Sigmoid colon (tissue), 7 donors: Measurements from ENCODE around the gene HOXA11. TPM values are rescaled to one million over a fixed set of nuclear protein-coding genes. Genes with fewer than 3 reads are reported as not detected.

ENCODE experiments used
- DNase-seq: peaks from one replicate; pipeline ENCODE4 v3.0.0-alpha.2; 2019
- H3K27ac ChIP-seq, 4 donors: fragments of 200-600 bp; sonication (generic); one replicate each; pipeline ENCODE4 v1.5.1; 2016 to 2019; ENCODE audit warnings: mild to moderate bottlenecking in 1 of 4
- H3K27me3 ChIP-seq, 3 donors: fragments of 200-600 bp; sonication (generic); one replicate each; pipeline ENCODE4 v1.5.1; 2019; ENCODE audit warnings: mild to moderate bottlenecking in 1 of 3
- H3K36me3 ChIP-seq, 4 donors: fragments of 200-600 bp; sonication (generic); one replicate each; pipeline ENCODE4 v1.5.1; 2016 to 2019
- H3K4me1 ChIP-seq, 4 donors: fragments of 200-600 bp; sonication (generic); one replicate each; pipeline ENCODE4 v1.5.1; 2017 to 2019
- H3K4me3 ChIP-seq, 4 donors: fragments of 200-600 bp; sonication (generic); one replicate each; pipeline ENCODE4 v1.5.1; 2017 to 2019; ENCODE audit warnings: mild to moderate bottlenecking in 2 of 4, moderate library complexity in 1 of 4
- H3K9me3 ChIP-seq, 4 donors: fragments of 200-600 bp in 3 of 4; sonication (generic) in 3 of 4; one replicate each; pipeline versions ENCODE4 v1.5.1 to v1.6.1; 2013 to 2019
- EP300 ChIP-seq, 4 donors: sonication (generic); formaldehyde crosslinking; IDR thresholded peaks; one replicate each; pipeline ENCODE4 v1.6.1; 2017; ENCODE audit warnings: antibody characterized with exemption in 4 of 4
- POLR2A ChIP-seq, 2 donors: fragments of 450-650 bp; IDR thresholded peaks; one replicate each; pipeline ENCODE4 v1.6.1; 2016; ENCODE audit warnings: antibody characterized with exemption in 2 of 2, mild to moderate bottlenecking in 2 of 2, moderate library complexity in 2 of 2
- POLR2AphosphoS5 ChIP-seq, 4 donors: sonication (generic); formaldehyde crosslinking; IDR thresholded peaks; one replicate each; pipeline ENCODE4 v1.6.1; 2017; ENCODE audit warnings: antibody characterized with exemption in 4 of 4
- WGBS, 2 donors: extraction: QIAGEN DNeasy Blood & Tissue Kit; methylation state at CpG; one replicate each; pipeline ENCODE4 v1.1.7; 2013; 5-methylcytosine and 5-hydroxymethylcytosine counted together
- intact Hi-C: fragments of 100-400 bp; cut with DNase I; formaldehyde crosslinking; loops from one replicate; pipeline ENCODE4 v1.15.1; 2023
- polyA plus RNA-seq, 3 donors: library from polyadenylated mRNA; stranded (reverse); fragments of 200-250 nt; gene quantifications; one replicate each; pipeline ENCODE4 v1.2.3, GENCODE V29; 2013
- total RNA-seq, 4 donors: library from RNA; depleted of rRNA; stranded (reverse); fragments of >200 nt; gene quantifications; one replicate each; pipeline ENCODE4 v1.1.0, GENCODE V29; 2016
- TF ChIP-seq, protein P1 (sequence below), 4 experiments: fragments of 450-650 bp in 3 of 4; fragments of 200-600 bp in 1 of 4; IDR thresholded peaks; one replicate each; pipeline ENCODE4 v1.5.1; 2016 to 2019; ENCODE audit warnings: antibody characterized with exemption in 4 of 4, mild to moderate bottlenecking in 3 of 4, moderate library complexity in 2 of 4
- donor health status: healthy with polysubstance abuse.
- donor health status: Bipolar disorder and iron deficiency.
- donor health status: healthy.

Gene HOXA11
- total and polyA plus RNA-seq, 7 donors: 3.0 to 25.0 (median 18.7) TPM

GRCh38 chr7:27141137-27141922 lies 43.7 kb downstream of the HOXA11 start:
- no peaks in the 10 kb centered on the region for H3K9me3 ChIP-seq
- peaks cover 15 to 43% (median 17%) of the 10 kb centered on the region in 4 donors for H3K36me3 ChIP-seq
- no peak for DNase-seq
- intact Hi-C loops: no loop called here
- H3K27ac ChIP-seq: peak overlapping the region; percentile 82 to 99 (median 92)
- H3K4me1 ChIP-seq: peaks cover 0 to 41% (median 23%) of the 10 kb centered on the region in 4 donors
- TF ChIP-seq POLR2AphosphoS5 (IDR thresholded peaks at IDR 0.05): no peak
- peak overlapping the region in 3 of 4 donors; percentile 52 to 60 (median 58) for H3K4me3 ChIP-seq
- 14 to 64% methylated on average over 18 of the region's 18 CpGs for WGBS, 2 donors
- no peaks in the 10 kb centered on the region for H3K27me3 ChIP-seq

DNA sequence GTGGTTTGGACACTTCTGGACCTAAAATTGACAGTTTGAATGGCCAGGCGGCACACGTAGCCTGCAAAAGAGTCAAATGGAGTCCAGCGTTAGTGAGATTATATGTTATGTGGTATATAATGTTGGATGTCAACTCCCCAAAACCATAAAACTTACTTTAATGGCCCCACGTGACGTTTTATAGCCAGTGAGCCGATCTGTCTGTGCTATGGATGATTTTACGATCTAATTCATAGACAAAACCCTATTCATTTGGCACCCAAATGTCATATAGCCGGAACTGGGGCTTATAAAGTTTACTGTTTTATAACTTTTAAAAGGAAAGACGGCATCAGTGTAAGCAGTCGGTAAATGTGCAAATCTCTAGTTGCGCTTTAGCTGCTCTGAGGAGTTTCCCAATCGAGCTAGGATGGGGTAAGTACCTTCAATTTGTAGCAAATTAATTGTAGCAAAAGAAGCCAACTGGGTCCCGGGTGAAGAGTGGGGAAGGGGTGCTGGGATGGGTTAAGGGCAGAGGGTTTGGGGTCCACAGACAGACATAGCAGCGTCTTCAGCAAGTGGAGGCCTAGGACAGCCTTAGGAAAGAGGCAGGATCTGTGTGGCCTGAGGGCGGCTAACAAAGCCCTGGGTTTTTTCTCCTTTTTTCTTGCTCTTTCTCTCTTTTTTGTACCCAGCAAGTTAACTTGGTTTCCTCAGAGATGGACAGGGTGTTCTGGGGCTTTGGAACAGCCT lies 44.7 kb downstream of the HOXA11 start:
- TF ChIP-seq POLR2A (IDR thresholded peaks at IDR 0.05) (peak in 1 of 2 donors; percentile 25), POLR2AphosphoS5 (IDR thresholded peaks at IDR 0.05) (no peak)
- Histone ChIP-seq H3K4me1 (peaks cover 0 to 51% (median 32%) of the 10 kb centered on the region in 4 donors), H3K9me3 (no peaks in the 10 kb centered on the region), H3K36me3 (peaks cover 11 to 37% (median 14%) of the 10 kb centered on the region in 4 donors), H3K4me3 (peak overlapping the region in 2 of 4 donors; percentile 22 to 28), H3K27ac (peak overlapping the region; percentile 67 to 99 (median 92)), H3K27me3 (no peaks in the 10 kb centered on the region)
- 12 to 63% methylated on average over 15 of the region's 15 CpGs for WGBS, 2 donors
- DNase-seq: no peak
- intact Hi-C loops: no loop called here

- no peak for DNase-seq
- peaks cover 3 to 30% (median 8%) of the 10 kb centered on the region in 4 donors for H3K36me3 ChIP-seq
- peak overlapping the region in 3 of 4 donors; percentile 8 to 28 (median 22) for H3K4me3 ChIP-seq
- intact Hi-C loops: no loop called here
- no peaks in the 10 kb centered on the region for H3K9me3 ChIP-seq
- WGBS, 2 donors: 8 to 58% methylated on average over 53 of the region's 53 CpGs
- peak overlapping the region; percentile 67 to 99 (median 92) for H3K27ac ChIP-seq
- no peaks in the 10 kb centered on the region for H3K27me3 ChIP-seq
- H3K4me1 ChIP-seq: peaks cover 0 to 59% (median 40%) of the 10 kb centered on the region in 4 donors
- no peak for TF ChIP-seq POLR2AphosphoS5 (IDR thresholded peaks at IDR 0.05)
- TF ChIP-seq, protein P1, sequence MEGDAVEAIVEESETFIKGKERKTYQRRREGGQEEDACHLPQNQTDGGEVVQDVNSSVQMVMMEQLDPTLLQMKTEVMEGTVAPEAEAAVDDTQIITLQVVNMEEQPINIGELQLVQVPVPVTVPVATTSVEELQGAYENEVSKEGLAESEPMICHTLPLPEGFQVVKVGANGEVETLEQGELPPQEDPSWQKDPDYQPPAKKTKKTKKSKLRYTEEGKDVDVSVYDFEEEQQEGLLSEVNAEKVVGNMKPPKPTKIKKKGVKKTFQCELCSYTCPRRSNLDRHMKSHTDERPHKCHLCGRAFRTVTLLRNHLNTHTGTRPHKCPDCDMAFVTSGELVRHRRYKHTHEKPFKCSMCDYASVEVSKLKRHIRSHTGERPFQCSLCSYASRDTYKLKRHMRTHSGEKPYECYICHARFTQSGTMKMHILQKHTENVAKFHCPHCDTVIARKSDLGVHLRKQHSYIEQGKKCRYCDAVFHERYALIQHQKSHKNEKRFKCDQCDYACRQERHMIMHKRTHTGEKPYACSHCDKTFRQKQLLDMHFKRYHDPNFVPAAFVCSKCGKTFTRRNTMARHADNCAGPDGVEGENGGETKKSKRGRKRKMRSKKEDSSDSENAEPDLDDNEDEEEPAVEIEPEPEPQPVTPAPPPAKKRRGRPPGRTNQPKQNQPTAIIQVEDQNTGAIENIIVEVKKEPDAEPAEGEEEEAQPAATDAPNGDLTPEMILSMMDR (IDR thresholded peaks at IDR 0.05): no peak
- no peak for TF ChIP-seq EP300 (IDR thresholded peaks at IDR 0.05)
- no peak for TF ChIP-seq POLR2A (IDR thresholded peaks at IDR 0.05)
These were observed 45.5 kb downstream of the HOXA11 start for GRCh38 chr7:27139334-27140125.

DNA sequence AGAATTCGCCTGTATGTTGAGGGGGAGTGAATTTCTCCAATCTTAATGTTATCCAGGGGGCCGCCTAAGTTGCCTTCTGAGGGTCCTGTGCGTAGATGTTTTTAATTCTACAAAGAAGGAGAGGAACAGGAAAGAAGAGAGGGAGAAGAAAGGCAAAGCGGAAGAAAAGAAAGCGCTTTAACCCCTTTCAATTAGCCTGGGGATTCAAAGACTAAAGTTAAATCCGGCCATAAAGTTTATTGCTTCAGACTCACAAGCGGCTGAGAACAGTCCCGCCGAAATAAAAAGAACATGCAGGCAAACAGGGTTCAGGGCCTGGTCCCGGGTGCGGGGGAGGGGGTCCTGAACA lies 46.1 kb downstream of the HOXA11 start:
- peaks cover 0 to 24% (median 2%) of the 10 kb centered on the region in 4 donors for H3K36me3 ChIP-seq
- 10 to 65% methylated on average over 11 of the region's 11 CpGs for WGBS, 2 donors
- H3K9me3 ChIP-seq: no peaks in the 10 kb centered on the region
- H3K4me1 ChIP-seq: peaks cover 0 to 64% (median 43%) of the 10 kb centered on the region in 4 donors
- no peak for DNase-seq
- H3K27me3 ChIP-seq: no peaks in the 10 kb centered on the region
- peak overlapping the region; percentile 67 to 99 (median 92) for H3K27ac ChIP-seq
- peak overlapping the region in 3 of 4 donors; percentile 8 to 28 (median 22) for H3K4me3 ChIP-seq
- intact Hi-C loops: no loop called here
- TF ChIP-seq EP300 (IDR thresholded peaks at IDR 0.05): no peak
- TF ChIP-seq, protein P1 (IDR thresholded peaks at IDR 0.05): no peak
- TF ChIP-seq POLR2A (IDR thresholded peaks at IDR 0.05): no peak
- TF ChIP-seq POLR2AphosphoS5 (IDR thresholded peaks at IDR 0.05): no peak

GRCh38 chr7:27138472-27138871 lies 46.6 kb downstream of the HOXA11 start:
- 18 to 59% methylated on average over 1 of the region's 1 CpG for WGBS, 2 donors
- intact Hi-C loops: no loop called here
- H3K36me3 ChIP-seq: peaks cover 0 to 21% (median 0%) of the 10 kb centered on the region in 4 donors
- no peaks in the 10 kb centered on the region for H3K27me3 ChIP-seq
- no peaks in the 10 kb centered on the region for H3K9me3 ChIP-seq
- TF ChIP-seq POLR2AphosphoS5 (IDR thresholded peaks at IDR 0.05): no peak
- no peak for TF ChIP-seq POLR2A (IDR thresholded peaks at IDR 0.05)
- TF ChIP-seq EP300 (IDR thresholded peaks at IDR 0.05): no peak
- TF ChIP-seq, protein P1 (IDR thresholded peaks at IDR 0.05): no peak
- no peak overlapping the region for H3K4me3 ChIP-seq
- H3K4me1 ChIP-seq: peaks cover 0 to 60% (median 44%) of the 10 kb centered on the region in 4 donors
- peak overlapping the region; percentile 67 to 99 (median 92) for H3K27ac ChIP-seq
- no peak for DNase-seq
